NT2/D1 (cell line): Measurements from ENCODE around the gene GRB7.

Experiments used
- YY1 ChIP-seq: IDR thresholded peaks from 2 replicates; pipeline ENCODE4 v1.6.1; 2011; ENCODE audit not compliant: insufficient read length, insufficient read depth
- ZNF274 ChIP-seq: IDR thresholded peaks from 2 replicates; pipeline ENCODE4 v1.6.1; 2011; ENCODE audit warnings: mild to moderate bottlenecking, low read depth, low read length

GRCh38 chr17:39706921-39707337, 30.8 kb upstream of the GRB7 start:
- TF ChIP-seq ZNF274 (no peak), YY1 (no peak)
